Measurements from ENCODE around the gene TAC4. TPM values are rescaled to one million over a fixed set of nuclear protein-coding genes. Genes with fewer than 3 reads are reported as not detected.

Gene TAC4
- total RNA-seq, 2 experiments from 2014 or later, result not detected

GRCh38 chr17:49851387-49852291, 3.8 kb upstream of the TAC4 start:
- no peaks in the 10 kb centered on the region for H3K9me3 ChIP-seq (ENCODE audit: low read length)
- no peak overlapping the region for H3K27ac ChIP-seq (ENCODE audit: low read depth, low read length, poor library complexity, severe bottlenecking)
- no peaks in the 10 kb centered on the region for H3K36me3 ChIP-seq (ENCODE audit: insufficient read depth, low read length)
- intact Hi-C loops (cut with micrococcal nuclease; ENCODE audit: unreplicated experiment), result loop anchor here (5.0 kb wide), 1 partner anchor 144 kb away; the partner anchor contains the start of gene SLC35B1
- peak; percentile 54 for DNase-seq (ENCODE audit: low spot score)
- peaks cover 6% of the 10 kb centered on the region for H3K4me1 ChIP-seq (ENCODE audit: insufficient read depth, low read length, poor library complexity, severe bottlenecking)
- TF ChIP-seq, protein P1, sequence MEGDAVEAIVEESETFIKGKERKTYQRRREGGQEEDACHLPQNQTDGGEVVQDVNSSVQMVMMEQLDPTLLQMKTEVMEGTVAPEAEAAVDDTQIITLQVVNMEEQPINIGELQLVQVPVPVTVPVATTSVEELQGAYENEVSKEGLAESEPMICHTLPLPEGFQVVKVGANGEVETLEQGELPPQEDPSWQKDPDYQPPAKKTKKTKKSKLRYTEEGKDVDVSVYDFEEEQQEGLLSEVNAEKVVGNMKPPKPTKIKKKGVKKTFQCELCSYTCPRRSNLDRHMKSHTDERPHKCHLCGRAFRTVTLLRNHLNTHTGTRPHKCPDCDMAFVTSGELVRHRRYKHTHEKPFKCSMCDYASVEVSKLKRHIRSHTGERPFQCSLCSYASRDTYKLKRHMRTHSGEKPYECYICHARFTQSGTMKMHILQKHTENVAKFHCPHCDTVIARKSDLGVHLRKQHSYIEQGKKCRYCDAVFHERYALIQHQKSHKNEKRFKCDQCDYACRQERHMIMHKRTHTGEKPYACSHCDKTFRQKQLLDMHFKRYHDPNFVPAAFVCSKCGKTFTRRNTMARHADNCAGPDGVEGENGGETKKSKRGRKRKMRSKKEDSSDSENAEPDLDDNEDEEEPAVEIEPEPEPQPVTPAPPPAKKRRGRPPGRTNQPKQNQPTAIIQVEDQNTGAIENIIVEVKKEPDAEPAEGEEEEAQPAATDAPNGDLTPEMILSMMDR (conservative IDR thresholded peaks at IDR 0.05; ENCODE audit: low read length), result peak; percentile 77
- TF ChIP-seq EZH2phosphoT487 (IDR thresholded peaks at IDR 0.05; ENCODE audit: borderline replicate concordance, low read depth, low read length), result no peak
- peak overlapping the region; percentile 16; the same call in 1 of the 2 replicates for H2AFZ ChIP-seq (ENCODE audit: low read length)
- peak overlapping the region; percentile 49 for H3K4me3 ChIP-seq (ENCODE audit: low read depth, low read length, poor library complexity, severe bottlenecking)
- POLR2A ChIA-PET, result no interaction called here
- CTCF ChIA-PET (ENCODE audit: unreplicated experiment), result no interaction called here
- peak overlapping the region; percentile 60; the same call in 1 of the 2 replicates for H3K4me2 ChIP-seq (ENCODE audit: low read length)
- H3K79me2 ChIP-seq (ENCODE audit: insufficient read depth, low read depth, low read length), result no peaks in the 10 kb centered on the region
- H3K9me2 ChIP-seq (ENCODE audit: insufficient read depth, low read length), result no peaks in the 10 kb centered on the region
- H4K20me1 ChIP-seq (ENCODE audit: insufficient read depth, low read length), result no peaks in the 10 kb centered on the region; the same call in 1 of the 2 replicates
- no TSS peak for BruUV-seq (replicated peaks)

DNA sequence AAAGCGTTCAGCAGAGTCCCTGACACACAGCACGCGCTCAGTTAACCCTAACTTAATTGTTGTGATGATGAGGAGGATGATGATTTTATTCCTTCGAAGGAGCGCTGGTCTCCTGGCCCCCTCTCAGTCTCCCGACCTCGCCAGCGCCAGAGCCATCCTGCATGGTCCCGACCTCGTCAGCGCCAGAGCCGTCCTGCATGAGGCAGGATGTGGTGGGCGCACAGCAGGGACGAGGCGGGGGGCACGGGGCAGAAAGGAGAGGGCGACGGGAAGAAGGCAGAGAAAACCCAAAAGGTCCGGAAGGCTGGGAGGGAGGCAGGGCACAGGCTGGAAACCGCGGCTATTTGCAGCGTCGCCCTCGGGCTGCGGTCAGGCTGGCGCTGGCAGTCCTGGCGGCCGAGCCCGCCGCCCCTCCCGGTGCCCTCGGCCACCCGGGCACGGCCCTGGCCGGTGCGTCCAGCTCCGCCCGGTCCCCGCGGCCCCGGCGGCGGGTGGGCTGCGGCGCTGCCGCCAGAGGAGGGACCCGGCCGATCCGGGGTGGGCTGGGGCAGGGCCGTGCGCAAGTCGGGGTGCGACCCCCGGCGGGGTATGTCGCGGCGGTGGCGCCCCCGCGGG, 3.0 kb upstream of the TAC4 start:
- no peaks in the 10 kb centered on the region for H3K9me3 ChIP-seq (ENCODE audit: low read length)
- ChIA-PET CTCF (ENCODE audit: unreplicated experiment) (no interaction called here), POLR2A (no interaction called here)
- intact Hi-C loops (cut with micrococcal nuclease; ENCODE audit: unreplicated experiment), result loop anchor here (5.0 kb wide), 1 partner anchor 144 kb away; the partner anchor contains the start of gene SLC35B1
- no peaks in the 10 kb centered on the region for H3K36me3 ChIP-seq (ENCODE audit: insufficient read depth, low read length)
- peak overlapping the region; percentile 49 for H3K4me3 ChIP-seq (ENCODE audit: low read depth, low read length, poor library complexity, severe bottlenecking)
- no TSS peak for BruUV-seq (replicated peaks)
- DNase-seq (ENCODE audit: low spot score), result no peak
- TF ChIP-seq EZH2phosphoT487 (IDR thresholded peaks at IDR 0.05; ENCODE audit: borderline replicate concordance, low read depth, low read length), result no peak
- TF ChIP-seq, protein P1 (conservative IDR thresholded peaks at IDR 0.05; ENCODE audit: low read length), result no peak
- no peaks in the 10 kb centered on the region for H3K9me2 ChIP-seq (ENCODE audit: insufficient read depth, low read length)
- H3K4me1 ChIP-seq (ENCODE audit: insufficient read depth, low read length, poor library complexity, severe bottlenecking), result peaks cover 6% of the 10 kb centered on the region
- H3K4me2 ChIP-seq (ENCODE audit: low read length), result peak overlapping the region; percentile 60; the same call in 1 of the 2 replicates
- no peaks in the 10 kb centered on the region for H3K79me2 ChIP-seq (ENCODE audit: insufficient read depth, low read depth, low read length)
- no peak overlapping the region for H3K27ac ChIP-seq (ENCODE audit: low read depth, low read length, poor library complexity, severe bottlenecking)
- no peaks in the 10 kb centered on the region; the same call in 1 of the 2 replicates for H4K20me1 ChIP-seq (ENCODE audit: insufficient read depth, low read length)
- H2AFZ ChIP-seq (ENCODE audit: low read length), result no peak overlapping the region
